ENCODE data around the gene CHMP2A. TPM values are rescaled to one million over a fixed set of nuclear protein-coding genes. Genes with fewer than 3 reads are reported as not detected.

Gene CHMP2A
- total and polyA plus RNA-seq, 2 of the 13 experiments (the other 11 are each of a cell fraction or from before 2014, with no cell fraction given): 49.7 to 55.0 TPM

DNA sequence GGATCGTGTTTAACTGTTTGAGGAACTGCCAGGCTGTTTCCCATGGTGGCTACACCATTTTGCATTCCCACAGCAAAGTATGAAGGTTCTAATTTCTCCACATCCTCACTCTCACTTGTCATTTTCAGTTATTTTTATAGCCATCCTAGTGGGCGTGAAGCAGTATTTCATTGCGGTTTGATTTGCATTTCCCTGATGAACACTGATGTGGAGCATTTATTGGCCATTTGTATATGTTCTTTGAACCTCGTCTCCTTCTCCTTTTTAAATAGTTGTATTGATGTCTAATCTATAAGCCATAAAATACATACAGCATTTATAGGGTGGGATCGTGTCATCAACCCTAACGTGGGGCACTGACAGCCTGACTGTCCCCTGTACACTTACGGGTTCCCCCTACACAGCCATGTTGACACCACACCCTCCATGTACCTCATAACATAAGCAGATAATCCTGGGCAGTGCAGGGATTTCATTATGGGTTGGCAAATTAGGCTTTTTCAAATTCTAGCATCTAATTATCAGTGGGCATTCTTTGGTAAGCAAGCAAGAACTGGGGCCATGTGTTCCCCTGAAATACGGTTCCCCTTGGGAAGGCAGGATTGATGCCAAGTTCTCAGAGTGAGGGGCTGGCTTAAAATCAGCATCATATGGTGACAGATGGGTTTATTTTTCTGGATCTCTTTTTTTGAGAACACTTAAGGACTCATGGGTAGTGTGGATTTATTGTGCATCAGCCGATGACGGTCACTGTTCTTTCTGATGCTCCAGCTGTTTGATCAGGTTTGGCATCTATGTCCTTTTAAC, 23.7 kb downstream of the CHMP2A start:
- no peak overlapping the region for H3K9ac ChIP-seq (ENCODE audit: insufficient read depth, low read depth, low read length)
- peaks cover 15% of the 10 kb centered on the region; the same call in 1 of the 2 replicates for H3K4me1 ChIP-seq (ENCODE audit: insufficient read depth, low read length)
- DNase-seq (ENCODE audit: low spot score) (no peak), FAIRE-seq (no peak), ATAC-seq (no peak)
- H3K9me3 ChIP-seq (ENCODE audit: low read length): no peaks in the 10 kb centered on the region
- intact Hi-C loops (cut with micrococcal nuclease; ENCODE audit: unreplicated experiment) (no loop called here), in situ Hi-C loops (cut with HindIII; ENCODE audit: extremely low pct_ligation_motif_present, low pct_unique_long_range_greater_than_20kb) (no loop called here)
- no peaks in the 10 kb centered on the region for H3K36me3 ChIP-seq (replicated peaks in 1 of 2; ENCODE audit: control insufficient read depth in 1 of 2, insufficient read depth in 2 of 2, low read length in 2 of 2)
- no peak overlapping the region for H3K4me2 ChIP-seq (ENCODE audit: low read depth, low read length)
- no peaks in the 10 kb centered on the region; a peak in 1 of 5 replicates for H3K27me3 ChIP-seq (ENCODE audit: control insufficient read depth in 1 of 2, insufficient read depth in 2 of 2, low read length in 2 of 2)
- BruUV-seq (replicated peaks): no TSS peak
- no peak overlapping the region for H3K4me3 ChIP-seq (replicated peaks in 1 of 3; ENCODE audit: insufficient read depth in 1 of 3, low read depth in 2 of 3, low read length in 3 of 3)
- no peaks in the 10 kb centered on the region for H4K20me1 ChIP-seq (ENCODE audit: insufficient read depth, low read length)
- no peak overlapping the region for H3K27ac ChIP-seq (ENCODE audit: extremely low read length, insufficient read depth, low read length)
- H2AFZ ChIP-seq (ENCODE audit: low read length): no peak overlapping the region
- POLR2A ChIA-PET: interaction anchor here (1.2 to 1.9 kb wide), 2 partner anchors 12 to 17 kb away, joined by 3 to 8 read pairs; partner anchors contain the start of gene TRIM28
- CTCF ChIA-PET (ENCODE audit: low intra/inter-chr PET ratio, low total read pairs): no interaction called here
- H3K79me2 ChIP-seq (ENCODE audit: insufficient read depth, low read length): no peaks in the 10 kb centered on the region
- WGBS (ENCODE audit: low lambda C conversion rate): 35% methylated on average over 10 of the region's 10 CpGs
- TF ChIP-seq ZNF468 (CRISPR knock-in tag; IDR thresholded peaks at IDR 0.05): no peak
- no peak for TF ChIP-seq SMAD9 (CRISPR knock-in tag; IDR thresholded peaks at IDR 0.05)
- TF ChIP-seq PRPF4 (IDR thresholded peaks at IDR 0.05; ENCODE audit: low read depth, low read length, poor library complexity, severe bottlenecking): no peak
- TF ChIP-seq KMT2A (CRISPR knock-in tag; IDR thresholded peaks at IDR 0.05): no peak
- no peak for TF ChIP-seq CHD2 (IDR thresholded peaks at IDR 0.05; ENCODE audit: low read depth, low read length)
- no peak for TF ChIP-seq ZNF776 (CRISPR knock-in tag; IDR thresholded peaks at IDR 0.05)
- no peak for TF ChIP-seq ZNF460 (CRISPR knock-in tag; IDR thresholded peaks at IDR 0.05; ENCODE audit: borderline replicate concordance)
- TF ChIP-seq ZNF160 (CRISPR knock-in tag; IDR thresholded peaks at IDR 0.05): no peak
- no peak for TF ChIP-seq ZNF660 (CRISPR knock-in tag; IDR thresholded peaks at IDR 0.05; ENCODE audit: borderline replicate concordance, low read depth)
- no peak for TF ChIP-seq ZEB1 (IDR thresholded peaks at IDR 0.05; ENCODE audit: insufficient replicate concordance, low read depth)
- TF ChIP-seq, protein P1, sequence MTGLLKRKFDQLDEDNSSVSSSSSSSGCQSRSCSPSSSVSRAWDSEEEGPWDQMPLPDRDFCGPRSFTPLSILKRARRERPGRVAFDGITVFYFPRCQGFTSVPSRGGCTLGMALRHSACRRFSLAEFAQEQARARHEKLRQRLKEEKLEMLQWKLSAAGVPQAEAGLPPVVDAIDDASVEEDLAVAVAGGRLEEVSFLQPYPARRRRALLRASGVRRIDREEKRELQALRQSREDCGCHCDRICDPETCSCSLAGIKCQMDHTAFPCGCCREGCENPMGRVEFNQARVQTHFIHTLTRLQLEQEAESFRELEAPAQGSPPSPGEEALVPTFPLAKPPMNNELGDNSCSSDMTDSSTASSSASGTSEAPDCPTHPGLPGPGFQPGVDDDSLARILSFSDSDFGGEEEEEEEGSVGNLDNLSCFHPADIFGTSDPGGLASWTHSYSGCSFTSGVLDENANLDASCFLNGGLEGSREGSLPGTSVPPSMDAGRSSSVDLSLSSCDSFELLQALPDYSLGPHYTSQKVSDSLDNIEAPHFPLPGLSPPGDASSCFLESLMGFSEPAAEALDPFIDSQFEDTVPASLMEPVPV (CRISPR knock-in tag; IDR thresholded peaks at IDR 0.05): no peak
- TF ChIP-seq ZHX1 (CRISPR knock-in tag; IDR thresholded peaks at IDR 0.05; ENCODE audit: low read depth): no peak
- TF ChIP-seq ASH2L (IDR thresholded peaks at IDR 0.05; ENCODE audit: insufficient read length, low read depth, low read length): no peak
- no peak for TF ChIP-seq ETS1 (CRISPR knock-in tag; IDR thresholded peaks at IDR 0.05)
